Omental fat pad (tissue), 4 donors: ENCODE measurements around the gene HARS2. TPM values are rescaled to one million over a fixed set of nuclear protein-coding genes. Genes with fewer than 3 reads are reported as not detected.

Experiments used
- ATAC-seq: fragments of 150-250 bp; one replicate; pipeline ENCODE4 v1.9.1; 2016; ENCODE audit warnings: mild to moderate bottlenecking, moderate library complexity; ENCODE audit not compliant: low FRiP score
- DNase-seq: peaks from one replicate; pipeline ENCODE4 v3.0.0-alpha.2; 2019; ENCODE audit warnings: low spot score
- CTCF ChIP-seq, 3 donors: fragments of 450-650 bp; IDR thresholded peaks; one replicate each; pipeline ENCODE4 v1.5.1; 2016 to 2017; ENCODE audit warnings: antibody characterized with exemption in 3 of 3, mild to moderate bottlenecking in 3 of 3, moderate library complexity in 2 of 3
- total RNA-seq, 4 donors: library from RNA; depleted of rRNA; stranded (reverse); fragments of >200 nt; gene quantifications; one replicate each; pipeline ENCODE4 v1.1.0, GENCODE V29; 2016

The HARS2 gene
- total RNA-seq, 4 donors from 2014 or later = 11.9 to 30.9 (median 20.6) TPM

DNA sequence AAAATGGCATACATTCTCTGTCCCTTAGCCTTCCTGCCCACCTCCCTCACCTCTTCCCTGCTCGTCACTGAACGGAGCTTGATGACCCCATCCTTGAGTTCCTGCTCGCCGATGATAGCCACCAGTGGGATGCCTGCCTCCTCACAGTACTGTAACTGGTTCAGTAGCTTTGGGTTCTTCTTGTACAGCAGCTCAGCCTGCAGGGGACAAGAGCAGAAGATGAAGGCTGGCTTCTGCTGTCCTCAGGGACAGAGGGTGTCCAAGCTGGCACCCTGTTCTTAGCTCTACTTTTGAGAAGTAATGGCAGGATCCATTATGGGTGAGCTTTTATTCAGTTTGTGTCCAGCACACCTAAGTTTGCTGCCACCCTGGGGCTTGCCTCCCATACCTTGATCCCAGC, 16.6 kb upstream of the HARS2 start:
- DNase-seq (no peak), ATAC-seq (no peak)
- TF ChIP-seq CTCF (IDR thresholded peaks at IDR 0.05) = no peak

DNA sequence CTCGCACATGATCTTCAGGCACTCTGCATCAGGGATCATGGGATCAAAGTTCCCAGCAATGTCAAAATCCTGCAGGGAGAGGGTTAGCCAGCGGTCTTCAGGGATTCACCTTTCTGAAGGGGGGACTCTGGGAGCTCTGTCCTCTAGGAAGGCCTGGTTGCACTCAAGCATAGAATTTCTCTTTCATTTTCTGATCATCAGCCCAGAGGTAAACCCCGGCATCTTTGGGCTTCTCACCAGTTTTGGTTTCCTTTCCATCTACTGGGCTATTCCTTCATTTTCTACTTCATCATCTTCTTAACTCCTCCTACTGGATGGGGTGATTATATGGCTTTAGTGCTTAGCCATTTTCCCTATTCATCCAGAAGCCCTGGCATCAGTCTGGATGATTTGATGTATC, 13.3 kb upstream of the HARS2 start:
- ATAC-seq (no peak), DNase-seq (no peak)
- no peak for TF ChIP-seq CTCF (IDR thresholded peaks at IDR 0.05)

DNA sequence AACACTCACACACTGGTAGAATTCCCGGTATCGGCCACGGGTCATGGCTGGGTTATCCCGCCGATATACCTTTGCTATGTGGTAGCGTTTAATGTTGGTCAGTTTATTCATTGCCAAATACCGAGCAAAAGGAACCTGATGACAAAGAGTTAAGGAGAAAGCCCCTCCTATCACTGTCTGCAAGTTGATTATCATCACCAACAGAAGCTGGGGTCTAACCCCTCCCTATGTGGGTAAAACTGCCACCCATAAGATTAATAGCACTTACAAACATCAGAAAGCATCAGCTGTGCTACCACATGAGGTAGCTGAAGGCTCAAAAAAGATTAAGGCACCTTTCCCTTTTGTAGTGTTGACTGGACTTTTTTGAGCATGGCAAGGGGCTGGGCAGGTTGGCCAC, 12.3 kb upstream of the HARS2 start:
- ATAC-seq = no peak
- TF ChIP-seq CTCF (IDR thresholded peaks at IDR 0.05) = no peak
- DNase-seq = no peak

DNA sequence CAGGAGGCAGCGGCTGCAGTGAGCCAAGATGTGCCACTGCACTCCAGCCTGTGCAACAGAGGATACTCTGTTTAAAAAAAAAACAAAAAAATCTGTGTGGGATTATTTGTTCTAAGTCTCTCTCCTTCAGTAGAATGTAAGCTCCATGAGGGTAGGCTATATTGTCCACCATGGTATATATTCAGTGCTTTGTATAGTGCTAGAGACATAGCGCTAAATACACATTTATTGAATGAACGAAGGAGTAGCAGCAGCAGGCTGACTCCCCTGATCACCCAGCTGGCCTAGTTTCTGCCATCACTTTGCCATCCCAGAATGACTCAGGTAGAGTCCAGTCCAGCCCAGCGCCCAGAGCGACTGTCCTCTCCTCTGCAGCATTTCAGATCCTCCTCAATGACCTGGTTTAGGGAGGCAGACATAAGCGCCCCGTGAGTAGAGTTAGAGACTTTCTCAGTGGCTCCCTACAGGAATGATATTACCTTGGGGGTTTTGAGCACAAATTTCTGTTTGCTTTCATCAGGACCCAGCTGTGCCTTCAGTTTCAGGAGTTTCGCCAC, 801 bp upstream of the HARS2 start:
- TF ChIP-seq CTCF (IDR thresholded peaks at IDR 0.05) = no peak
- no peak for DNase-seq
- ATAC-seq = peak; percentile 2

DNA sequence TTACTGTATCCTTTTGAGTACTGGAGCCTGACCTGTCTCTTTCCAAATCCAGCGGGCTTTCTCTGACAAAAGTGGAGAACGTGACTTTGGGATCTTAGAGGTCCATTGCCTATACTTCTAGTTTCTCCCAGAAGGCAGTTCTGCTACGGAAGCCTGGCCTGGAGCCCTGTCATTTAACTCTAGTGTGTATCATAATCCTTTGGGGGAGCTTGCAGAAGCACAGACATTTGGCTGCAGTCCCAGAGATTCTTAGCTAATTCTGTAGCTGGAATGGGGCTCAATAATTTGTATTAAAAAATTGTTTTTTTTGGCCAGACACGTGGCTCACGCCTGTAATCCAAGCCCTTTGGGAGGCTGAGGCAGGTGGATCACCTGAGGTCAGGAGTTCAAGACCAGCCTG, 3.0 kb downstream of the HARS2 start:
- no peak for DNase-seq
- ATAC-seq = no peak
- TF ChIP-seq CTCF (IDR thresholded peaks at IDR 0.05) = no peak

DNA sequence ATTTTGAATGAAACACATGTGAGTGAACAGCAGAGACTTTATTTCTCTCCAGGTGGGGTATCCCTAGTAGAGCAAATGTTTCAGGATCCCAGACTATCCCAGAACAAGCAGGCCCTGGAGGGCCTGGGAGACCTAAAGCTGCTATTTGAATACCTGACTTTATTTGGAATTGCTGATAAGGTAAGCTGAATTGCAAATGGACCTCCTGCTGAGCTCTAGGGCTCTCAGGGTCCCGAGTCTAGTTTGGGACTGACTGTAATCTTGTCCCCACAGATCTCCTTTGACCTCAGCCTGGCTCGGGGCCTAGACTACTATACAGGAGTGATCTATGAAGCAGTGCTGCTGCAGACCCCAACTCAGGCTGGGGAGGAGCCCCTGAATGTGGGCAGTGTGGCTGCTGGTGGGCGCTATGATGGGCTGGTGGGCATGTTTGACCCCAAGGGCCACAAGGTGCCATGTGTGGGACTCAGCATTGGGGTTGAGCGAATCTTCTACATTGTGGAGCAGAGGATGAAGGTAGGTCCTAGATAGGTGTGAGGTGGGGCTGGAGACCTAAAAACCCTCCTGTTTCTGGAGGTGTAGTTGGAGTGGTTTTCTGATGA, 5.7 kb downstream of the HARS2 start:
- TF ChIP-seq CTCF (IDR thresholded peaks at IDR 0.05) = no peak
- no peak for ATAC-seq
- DNase-seq = no peak
